Measurements from ENCODE around the gene PLA2G15. TPM values are rescaled to one million over a fixed set of nuclear protein-coding genes. Genes with fewer than 3 reads are reported as not detected.

The PLA2G15 gene
- total and polyA plus RNA-seq, 2 of the 13 experiments (the other 11 are each of a cell fraction or from before 2014, with no cell fraction given): 14.4 to 23.7 TPM

- TF ChIP-seq, protein P1, sequence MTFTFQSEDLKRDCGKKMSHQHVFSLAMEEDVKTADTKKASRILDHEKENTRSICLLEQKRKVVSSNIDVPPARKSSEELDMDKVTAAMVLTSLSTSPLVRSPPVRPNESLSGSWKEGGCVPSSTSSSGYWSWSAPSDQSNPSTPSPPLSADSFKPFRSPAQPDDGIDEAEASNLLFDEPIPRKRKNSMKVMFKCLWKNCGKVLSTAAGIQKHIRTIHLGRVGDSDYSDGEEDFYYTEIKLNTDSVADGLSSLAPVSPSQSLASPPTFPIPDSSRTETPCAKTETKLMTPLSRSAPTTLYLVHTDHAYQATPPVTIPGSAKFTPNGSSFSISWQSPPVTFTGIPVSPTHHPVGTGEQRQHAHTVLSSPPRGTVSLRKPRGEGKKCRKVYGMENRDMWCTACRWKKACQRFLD (CRISPR knock-in tag; IDR thresholded peaks at IDR 0.05; ENCODE audit: borderline replicate concordance): no peak
- no peak for TF ChIP-seq RBM22 (optimal IDR thresholded peaks at IDR 0.05; ENCODE audit: low read length)
- TF ChIP-seq, protein P2, sequence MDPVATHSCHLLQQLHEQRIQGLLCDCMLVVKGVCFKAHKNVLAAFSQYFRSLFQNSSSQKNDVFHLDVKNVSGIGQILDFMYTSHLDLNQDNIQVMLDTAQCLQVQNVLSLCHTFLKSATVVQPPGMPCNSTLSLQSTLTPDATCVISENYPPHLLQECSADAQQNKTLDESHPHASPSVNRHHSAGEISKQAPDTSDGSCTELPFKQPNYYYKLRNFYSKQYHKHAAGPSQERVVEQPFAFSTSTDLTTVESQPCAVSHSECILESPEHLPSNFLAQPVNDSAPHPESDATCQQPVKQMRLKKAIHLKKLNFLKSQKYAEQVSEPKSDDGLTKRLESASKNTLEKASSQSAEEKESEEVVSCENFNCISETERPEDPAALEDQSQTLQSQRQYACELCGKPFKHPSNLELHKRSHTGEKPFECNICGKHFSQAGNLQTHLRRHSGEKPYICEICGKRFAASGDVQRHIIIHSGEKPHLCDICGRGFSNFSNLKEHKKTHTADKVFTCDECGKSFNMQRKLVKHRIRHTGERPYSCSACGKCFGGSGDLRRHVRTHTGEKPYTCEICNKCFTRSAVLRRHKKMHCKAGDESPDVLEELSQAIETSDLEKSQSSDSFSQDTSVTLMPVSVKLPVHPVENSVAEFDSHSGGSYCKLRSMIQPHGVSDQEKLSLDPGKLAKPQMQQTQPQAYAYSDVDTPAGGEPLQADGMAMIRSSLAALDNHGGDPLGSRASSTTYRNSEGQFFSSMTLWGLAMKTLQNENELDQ (CRISPR knock-in tag; IDR thresholded peaks at IDR 0.05; ENCODE audit: borderline replicate concordance): no peak
- TF ChIP-seq CHD2 (IDR thresholded peaks at IDR 0.05; ENCODE audit: low read depth, low read length): no peak
- no peak for TF ChIP-seq ZNF282 (IDR thresholded peaks at IDR 0.05; ENCODE audit: partially characterized antibody)
- TF ChIP-seq CAMTA2 (CRISPR knock-in tag; IDR thresholded peaks at IDR 0.05; ENCODE audit: borderline replicate concordance): no peak
- TF ChIP-seq DBP (CRISPR knock-in tag; IDR thresholded peaks at IDR 0.05; ENCODE audit: not compliant biosample characterization): no peak
- TF ChIP-seq ZNF160 (CRISPR knock-in tag; IDR thresholded peaks at IDR 0.05): no peak
- TF ChIP-seq, protein P3, sequence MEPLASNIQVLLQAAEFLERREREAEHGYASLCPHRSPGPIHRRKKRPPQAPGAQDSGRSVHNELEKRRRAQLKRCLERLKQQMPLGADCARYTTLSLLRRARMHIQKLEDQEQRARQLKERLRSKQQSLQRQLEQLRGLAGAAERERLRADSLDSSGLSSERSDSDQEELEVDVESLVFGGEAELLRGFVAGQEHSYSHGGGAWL (CRISPR knock-in tag; IDR thresholded peaks at IDR 0.05): no peak
- no peak for TF ChIP-seq SOX13 (IDR thresholded peaks at IDR 0.05)
- no peak for TF ChIP-seq SOX13 (CRISPR knock-in tag; conservative IDR thresholded peaks at IDR 0.05 in 1 of 2, IDR thresholded peaks at IDR 0.05 in 1 of 2)
- no peak for TF ChIP-seq ZNF619 (CRISPR knock-in tag; IDR thresholded peaks at IDR 0.05)
- TF ChIP-seq ZNF101 (CRISPR knock-in tag; IDR thresholded peaks at IDR 0.05; ENCODE audit: borderline replicate concordance, low read depth): no peak
- no peak for TF ChIP-seq ZNF792 (CRISPR knock-in tag; IDR thresholded peaks at IDR 0.05)
- no peak for TF ChIP-seq ZBTB20 (CRISPR knock-in tag; IDR thresholded peaks at IDR 0.05; ENCODE audit: borderline replicate concordance, low read depth)
- TF ChIP-seq SATB2 (CRISPR knock-in tag; IDR thresholded peaks at IDR 0.05): no peak
- 0 out of 2 replicates have a peak, but pooled peaks have one; percentile 42 for TF ChIP-seq CHD4 (IDR thresholded peaks at IDR 0.05; ENCODE audit: borderline replicate concordance, low read length)
- TF ChIP-seq CEBPG (CRISPR knock-in tag; IDR thresholded peaks at IDR 0.05): no peak
- no peak for TF ChIP-seq SP140L (CRISPR knock-in tag; IDR thresholded peaks at IDR 0.05; ENCODE audit: borderline replicate concordance)
- TF ChIP-seq ZNF780A (CRISPR knock-in tag; IDR thresholded peaks at IDR 0.05): no peak
- no peak for TF ChIP-seq MAX (IDR thresholded peaks at IDR 0.05)
- no peak for TF ChIP-seq GATAD1 (CRISPR knock-in tag; IDR thresholded peaks at IDR 0.05)
- TF ChIP-seq, protein P4, sequence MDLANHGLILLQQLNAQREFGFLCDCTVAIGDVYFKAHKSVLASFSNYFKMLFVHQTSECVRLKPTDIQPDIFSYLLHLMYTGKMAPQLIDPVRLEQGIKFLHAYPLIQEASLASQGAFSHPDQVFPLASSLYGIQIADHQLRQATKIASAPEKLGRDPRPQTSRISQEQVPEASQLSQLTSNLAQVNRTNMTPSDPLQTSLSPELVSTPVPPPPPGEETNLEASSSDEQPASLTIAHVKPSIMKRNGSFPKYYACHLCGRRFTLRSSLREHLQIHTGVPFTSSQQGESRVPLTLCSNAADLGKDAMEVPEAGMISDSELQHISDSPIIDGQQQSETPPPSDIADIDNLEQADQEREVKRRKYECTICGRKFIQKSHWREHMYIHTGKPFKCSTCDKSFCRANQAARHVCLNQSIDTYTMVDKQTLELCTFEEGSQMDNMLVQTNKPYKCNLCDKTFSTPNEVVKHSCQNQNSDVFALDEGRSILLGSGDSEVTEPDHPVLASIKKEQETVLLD (CRISPR knock-in tag; IDR thresholded peaks at IDR 0.05; ENCODE audit: low read depth): no peak
- no peak for TF ChIP-seq POLR2AphosphoS5 (IDR thresholded peaks at IDR 0.05; ENCODE audit: low read depth, low read length)
- TF ChIP-seq ZNF501 (CRISPR knock-in tag; IDR thresholded peaks at IDR 0.05): no peak
Observed at GRCh38 chr16:68267612-68268405, 22.6 kb downstream of the PLA2G15 start (continued).

All from HepG2 (cell line).